ENCODE data around the gene LMBRD2.
A peak's percentile ranks its signal among the peaks of the same experiment; 100 is the strongest.

Gene LMBRD2

DNA sequence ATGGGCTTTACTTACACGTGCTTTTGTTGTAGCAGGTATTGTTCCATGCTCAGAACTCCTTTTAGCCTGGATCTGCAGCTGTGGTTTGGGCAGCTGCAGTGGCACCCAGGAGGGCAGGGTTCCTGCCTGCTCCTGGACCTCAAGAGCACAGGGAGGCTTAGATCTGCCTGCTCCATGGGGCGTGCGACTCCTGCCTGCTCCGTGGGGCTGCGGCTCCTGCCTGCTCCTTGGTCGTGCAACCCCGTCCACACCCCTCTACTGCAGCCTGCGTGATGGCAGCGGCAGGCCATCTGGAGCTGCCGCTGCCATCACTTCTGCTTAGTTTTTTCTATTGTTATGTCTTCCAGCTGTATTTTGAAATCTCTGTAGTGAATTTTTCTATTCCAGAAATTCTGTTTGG, 73.3 kb downstream of the LMBRD2 start:
- Histone ChIP-seq H3K36me3 (replicated peaks in 1 of 2; ENCODE audit: control insufficient read depth in 2 of 2, insufficient read depth in 2 of 2, low read length in 2 of 2) (no peaks in the 10 kb centered on the region), H3K9ac (ENCODE audit: low read depth, low read length, poor library complexity) (no peak overlapping the region), H3K14ac (ENCODE audit: low read length) (no peak overlapping the region), H2BK12ac (ENCODE audit: low read length) (peak overlapping the region; percentile 86), H2BK120ac (ENCODE audit: low read depth, low read length) (no peak overlapping the region), H2BK15ac (ENCODE audit: low read length) (peak overlapping the region; percentile 67), H3K79me1 (ENCODE audit: low read depth, low read length) (no peaks in the 10 kb centered on the region), H4K91ac (ENCODE audit: low read depth, low read length, poor library complexity) (no peak overlapping the region), H4K8ac (ENCODE audit: low read depth, low read length) (no peak overlapping the region), H2BK5ac (ENCODE audit: low read length) (no peak overlapping the region), H3K4ac (ENCODE audit: low read length) (no peak overlapping the region), H3K27ac (replicated peaks; ENCODE audit: low read length) (no peak overlapping the region), H3K9me3 (replicated peaks in 1 of 2; ENCODE audit: control insufficient read depth in 2 of 2, insufficient read depth in 1 of 2, low read depth in 1 of 2, low read length in 2 of 2) (no peaks in the 10 kb centered on the region), H3K4me3 (ENCODE audit: low read length in 2 of 2) (no peak overlapping the region), H3K27me3 (ENCODE audit: control insufficient read depth in 3 of 3, insufficient read depth in 3 of 3, low read depth in 1 of 3, low read length in 3 of 3) (peaks cover 0 to 8% (median 0%) of the 10 kb centered on the region in 3 experiments), H2AK5ac (ENCODE audit: low read depth, low read length) (no peak overlapping the region), H3K4me1 (ENCODE audit: control insufficient read depth in 2 of 2, insufficient read depth in 1 of 2, low read depth in 1 of 2, low read length in 2 of 2) (peaks cover 0 to 4% of the 10 kb centered on the region in 2 donors), H2AFZ (ENCODE audit: low read length) (no peak overlapping the region), H3K18ac (ENCODE audit: low read length) (peak overlapping the region; percentile 48), H3K23ac (ENCODE audit: low read depth, low read length, poor library complexity) (peak overlapping the region; percentile 86), H3K4me2 (ENCODE audit: insufficient read depth, low read length, poor library complexity, severe bottlenecking) (no peak overlapping the region)
- DNase-seq (ENCODE audit: low spot score): no peak
- no CpG with 5 or more reads among the region's 10 CpGs for WGBS, 2 donors (ENCODE audit: extremely low coverage in 2 of 2, insufficient read length in 2 of 2, insufficient replicate concordance in 1 of 2)

GRCh38 chr5:36073595-36074216, 78.0 kb downstream of the LMBRD2 start:
- no peak for DNase-seq (ENCODE audit: low spot score)
- H3K4me2 ChIP-seq (ENCODE audit: insufficient read depth, low read length, poor library complexity, severe bottlenecking): no peak overlapping the region
- no CpG with 5 or more reads among the region's 3 CpGs for WGBS, 2 donors (ENCODE audit: extremely low coverage in 2 of 2, insufficient read length in 2 of 2, insufficient replicate concordance in 1 of 2)
- H3K27ac ChIP-seq (replicated peaks; ENCODE audit: low read length): no peak overlapping the region
- H3K27me3 ChIP-seq (ENCODE audit: control insufficient read depth in 3 of 3, insufficient read depth in 3 of 3, low read depth in 1 of 3, low read length in 3 of 3): peaks cover 0 to 8% (median 0%) of the 10 kb centered on the region in 3 experiments
- H3K18ac ChIP-seq (ENCODE audit: low read length): no peak overlapping the region
- H2AK5ac ChIP-seq (ENCODE audit: low read depth, low read length): no peak overlapping the region
- H4K91ac ChIP-seq (ENCODE audit: low read depth, low read length, poor library complexity): no peak overlapping the region
- no peak overlapping the region for H2BK15ac ChIP-seq (ENCODE audit: low read length)
- no peak overlapping the region for H2BK5ac ChIP-seq (ENCODE audit: low read length)
- H3K4me3 ChIP-seq (ENCODE audit: low read length in 2 of 2): no peak overlapping the region
- H2BK120ac ChIP-seq (ENCODE audit: low read depth, low read length): no peak overlapping the region
- no peaks in the 10 kb centered on the region for H3K79me1 ChIP-seq (ENCODE audit: low read depth, low read length)
- H3K9me3 ChIP-seq (replicated peaks in 1 of 2; ENCODE audit: control insufficient read depth in 2 of 2, insufficient read depth in 1 of 2, low read depth in 1 of 2, low read length in 2 of 2): no peaks in the 10 kb centered on the region
- H3K23ac ChIP-seq (ENCODE audit: low read depth, low read length, poor library complexity): no peak overlapping the region
- no peak overlapping the region for H3K14ac ChIP-seq (ENCODE audit: low read length)
- H4K8ac ChIP-seq (ENCODE audit: low read depth, low read length): no peak overlapping the region
- no peaks in the 10 kb centered on the region for H3K36me3 ChIP-seq (replicated peaks in 1 of 2; ENCODE audit: control insufficient read depth in 2 of 2, insufficient read depth in 2 of 2, low read length in 2 of 2)
- H2AFZ ChIP-seq (ENCODE audit: low read length): no peak overlapping the region
- peaks cover 0 to 2% of the 10 kb centered on the region in 2 donors for H3K4me1 ChIP-seq (ENCODE audit: control insufficient read depth in 2 of 2, insufficient read depth in 1 of 2, low read depth in 1 of 2, low read length in 2 of 2)
- H3K4ac ChIP-seq (ENCODE audit: low read length): no peak overlapping the region
- no peak overlapping the region for H3K9ac ChIP-seq (ENCODE audit: low read depth, low read length, poor library complexity)
- H2BK12ac ChIP-seq (ENCODE audit: low read length): no peak overlapping the region

DNA sequence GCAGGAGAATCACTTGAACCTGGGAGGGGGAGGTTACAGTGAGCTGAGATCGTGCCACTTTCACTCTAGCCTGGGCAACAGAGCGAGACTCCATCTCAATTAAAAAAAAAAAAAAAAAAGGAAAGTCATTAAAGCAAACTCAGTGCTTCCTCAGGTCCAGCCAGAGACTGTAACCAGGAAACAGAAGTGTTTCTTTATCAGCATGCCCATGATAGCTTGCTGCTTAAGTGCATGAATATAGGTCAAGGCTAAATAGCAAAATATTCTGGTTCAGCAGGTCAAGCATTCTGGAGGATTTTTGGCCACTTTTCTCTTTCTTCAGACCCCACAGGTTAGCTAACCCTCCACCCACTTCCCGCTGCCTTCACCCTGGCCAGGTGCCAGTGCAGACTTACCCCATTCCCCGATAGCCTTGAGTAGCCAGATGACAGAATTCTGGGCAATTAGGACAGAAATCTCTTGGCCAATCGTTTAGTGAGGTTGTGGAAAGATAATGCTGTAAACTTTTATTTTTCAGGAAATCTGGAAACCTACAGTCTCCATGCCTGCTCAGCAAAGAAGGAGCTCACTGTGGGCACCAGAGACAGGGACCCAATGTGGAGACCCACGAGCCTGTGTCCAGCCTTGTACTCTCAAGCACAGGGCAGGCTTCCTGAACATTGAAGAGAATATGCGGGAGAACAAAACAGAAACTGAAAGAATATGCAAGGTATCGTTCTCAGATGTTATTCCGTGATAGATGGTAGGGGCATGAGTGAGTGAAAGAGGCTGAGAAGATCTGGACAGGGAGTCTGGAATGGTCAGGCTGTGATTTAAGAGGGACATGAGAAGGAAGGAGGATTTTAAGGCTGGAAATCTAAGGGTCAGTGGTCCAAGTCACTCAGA, 80.8 kb downstream of the LMBRD2 start:
- no peak overlapping the region for H3K27ac ChIP-seq (replicated peaks; ENCODE audit: low read length)
- no peaks in the 10 kb centered on the region for H3K36me3 ChIP-seq (replicated peaks in 1 of 2; ENCODE audit: control insufficient read depth in 2 of 2, insufficient read depth in 2 of 2, low read length in 2 of 2)
- H2AFZ ChIP-seq (ENCODE audit: low read length): no peak overlapping the region
- no peak for DNase-seq (ENCODE audit: low spot score)
- H3K23ac ChIP-seq (ENCODE audit: low read depth, low read length, poor library complexity): no peak overlapping the region
- no peak overlapping the region for H3K4me2 ChIP-seq (ENCODE audit: insufficient read depth, low read length, poor library complexity, severe bottlenecking)
- peaks cover 0 to 3% of the 10 kb centered on the region in 2 donors for H3K4me1 ChIP-seq (ENCODE audit: control insufficient read depth in 2 of 2, insufficient read depth in 1 of 2, low read depth in 1 of 2, low read length in 2 of 2)
- no peak overlapping the region for H3K4me3 ChIP-seq (ENCODE audit: low read length in 2 of 2)
- no peak overlapping the region for H3K14ac ChIP-seq (ENCODE audit: low read length)
- peaks cover 0 to 29% (median 0%) of the 10 kb centered on the region in 3 experiments for H3K27me3 ChIP-seq (ENCODE audit: control insufficient read depth in 3 of 3, insufficient read depth in 3 of 3, low read depth in 1 of 3, low read length in 3 of 3)
- H2BK15ac ChIP-seq (ENCODE audit: low read length): no peak overlapping the region
- no peak overlapping the region for H3K18ac ChIP-seq (ENCODE audit: low read length)
- H4K91ac ChIP-seq (ENCODE audit: low read depth, low read length, poor library complexity): no peak overlapping the region
- H2BK120ac ChIP-seq (ENCODE audit: low read depth, low read length): no peak overlapping the region
- H3K79me1 ChIP-seq (ENCODE audit: low read depth, low read length): no peaks in the 10 kb centered on the region
- no peaks in the 10 kb centered on the region for H3K9me3 ChIP-seq (replicated peaks in 1 of 2; ENCODE audit: control insufficient read depth in 2 of 2, insufficient read depth in 1 of 2, low read depth in 1 of 2, low read length in 2 of 2)
- no peak overlapping the region for H4K8ac ChIP-seq (ENCODE audit: low read depth, low read length)
- H3K4ac ChIP-seq (ENCODE audit: low read length): no peak overlapping the region
- no peak overlapping the region for H2BK5ac ChIP-seq (ENCODE audit: low read length)
- no CpG with 5 or more reads among the region's 9 CpGs for WGBS, 2 donors (ENCODE audit: extremely low coverage in 2 of 2, insufficient read length in 2 of 2, insufficient replicate concordance in 1 of 2)
- no peak overlapping the region for H2AK5ac ChIP-seq (ENCODE audit: low read depth, low read length)
- no peak overlapping the region for H2BK12ac ChIP-seq (ENCODE audit: low read length)
- no peak overlapping the region for H3K9ac ChIP-seq (ENCODE audit: low read depth, low read length, poor library complexity)

GRCh38 chr5:36068751-36069281, 82.9 kb downstream of the LMBRD2 start:
- H3K4me3 ChIP-seq (ENCODE audit: low read length in 2 of 2): no peak overlapping the region
- no peaks in the 10 kb centered on the region for H3K9me3 ChIP-seq (replicated peaks in 1 of 2; ENCODE audit: control insufficient read depth in 2 of 2, insufficient read depth in 1 of 2, low read depth in 1 of 2, low read length in 2 of 2)
- no peak overlapping the region for H3K18ac ChIP-seq (ENCODE audit: low read length)
- no peak overlapping the region for H2BK5ac ChIP-seq (ENCODE audit: low read length)
- H4K91ac ChIP-seq (ENCODE audit: low read depth, low read length, poor library complexity): no peak overlapping the region
- H3K14ac ChIP-seq (ENCODE audit: low read length): no peak overlapping the region
- no peak overlapping the region for H3K27ac ChIP-seq (replicated peaks; ENCODE audit: low read length)
- H3K4me2 ChIP-seq (ENCODE audit: insufficient read depth, low read length, poor library complexity, severe bottlenecking): no peak overlapping the region
- H3K36me3 ChIP-seq (replicated peaks in 1 of 2; ENCODE audit: control insufficient read depth in 2 of 2, insufficient read depth in 2 of 2, low read length in 2 of 2): no peaks in the 10 kb centered on the region
- H2AFZ ChIP-seq (ENCODE audit: low read length): no peak overlapping the region
- H3K27me3 ChIP-seq (ENCODE audit: control insufficient read depth in 3 of 3, insufficient read depth in 3 of 3, low read depth in 1 of 3, low read length in 3 of 3): peaks cover 0 to 45% (median 0%) of the 10 kb centered on the region in 3 experiments
- no peak overlapping the region for H2AK5ac ChIP-seq (ENCODE audit: low read depth, low read length)
- DNase-seq (ENCODE audit: low spot score): no peak
- no peak overlapping the region for H4K8ac ChIP-seq (ENCODE audit: low read depth, low read length)
- no peak overlapping the region for H2BK12ac ChIP-seq (ENCODE audit: low read length)
- H3K79me1 ChIP-seq (ENCODE audit: low read depth, low read length): no peaks in the 10 kb centered on the region
- H3K4me1 ChIP-seq (ENCODE audit: control insufficient read depth in 2 of 2, insufficient read depth in 1 of 2, low read depth in 1 of 2, low read length in 2 of 2): peaks cover 0 to 3% of the 10 kb centered on the region in 2 donors
- no peak overlapping the region for H3K4ac ChIP-seq (ENCODE audit: low read length)
- no peak overlapping the region for H3K9ac ChIP-seq (ENCODE audit: low read depth, low read length, poor library complexity)
- no peak overlapping the region for H2BK120ac ChIP-seq (ENCODE audit: low read depth, low read length)
- H2BK15ac ChIP-seq (ENCODE audit: low read length): no peak overlapping the region
- no CpG with 5 or more reads among the region's 5 CpGs for WGBS, 2 donors (ENCODE audit: extremely low coverage in 2 of 2, insufficient read length in 2 of 2, insufficient replicate concordance in 1 of 2)
- no peak overlapping the region for H3K23ac ChIP-seq (ENCODE audit: low read depth, low read length, poor library complexity)
